CD4-positive, alpha-beta memory T cell (primary cell): ENCODE data around the gene WTAP. TPM values are rescaled to one million over a fixed set of nuclear protein-coding genes. Genes with fewer than 3 reads are reported as not detected.
A peak's percentile ranks its signal among the peaks of the same experiment; 100 is the strongest.

Experiments used
- CTCF ChIA-PET: fragments of 350-600 bp; sonication (Branson Sonifier 250); formaldehyde crosslinking; loops from one replicate; lab custom pipeline; 2021; ENCODE audit warnings: inconsistent platforms; ENCODE audit not compliant: partially characterized antibody; lab: Charles Lee
- POLR2A ChIA-PET: fragments of 350-600 bp; sonication (Branson Sonifier 250); formaldehyde crosslinking; loops from one replicate; lab custom pipeline; 2021; ENCODE audit not compliant: partially characterized antibody; lab: Charles Lee
- DNase-seq, 5 donors: peaks; one replicate each; pipeline versions ENCODE4 v3.0.0 to v3.0.0-alpha.2; 2020 to 2022; ENCODE audit warnings: mixed read lengths in 1 of 5
- H3K27ac ChIP-seq: one replicate; pipeline ENCODE4 v1.7.0; 2013; ENCODE audit warnings: low read depth, low read length
- H3K27me3 ChIP-seq: 2 replicates; pipeline ENCODE4 v1.7.0; 2013; ENCODE audit warnings: mild to moderate bottlenecking, low read length, moderate library complexity; ENCODE audit not compliant: insufficient read depth
- H3K36me3 ChIP-seq: 2 replicates; pipeline ENCODE4 v1.7.0; 2013; ENCODE audit warnings: mild to moderate bottlenecking, low read length, moderate library complexity; ENCODE audit not compliant: insufficient read depth
- H3K4me1 ChIP-seq: 2 replicates; pipeline ENCODE4 v1.7.0; 2013; ENCODE audit warnings: mild to moderate bottlenecking, low read length, moderate library complexity; ENCODE audit not compliant: insufficient read depth
- H3K4me3 ChIP-seq, 2 donors: one replicate each; pipeline ENCODE4 v1.7.0; 2013; ENCODE audit warnings: low read length in 2 of 2, mild to moderate bottlenecking in 1 of 2
- H3K9me3 ChIP-seq, 2 donors: one replicate each; pipeline ENCODE4 v1.7.0; 2013; ENCODE audit warnings: low read length in 2 of 2, control low read depth in 1 of 2; ENCODE audit not compliant: control insufficient read depth in 1 of 2
- H3K27ac Mint-ChIP-seq, 7 donors: one replicate each; pipeline ENCODE4 v1.8.0; 2020 to 2021; ENCODE audit warnings: mixed read lengths in 7 of 7, mild to moderate bottlenecking in 6 of 7, inconsistent platforms in 3 of 7, moderate library complexity in 3 of 7
- H3K27me3 Mint-ChIP-seq, 2 donors: one replicate each; pipeline ENCODE4 v1.8.0; 2020 to 2021; ENCODE audit warnings: mixed read lengths in 2 of 2
- H3K36me3 Mint-ChIP-seq, 2 donors: one replicate each; pipeline ENCODE4 v1.8.0; 2020 to 2021; ENCODE audit warnings: mixed read lengths in 2 of 2, inconsistent platforms in 1 of 2, mild to moderate bottlenecking in 1 of 2
- H3K4me1 Mint-ChIP-seq, 4 donors: one replicate each; pipeline ENCODE4 v1.8.0; 2020 to 2021; ENCODE audit warnings: mixed read lengths in 4 of 4, mild to moderate bottlenecking in 1 of 4
- H3K4me3 Mint-ChIP-seq, 8 donors: one replicate each; pipeline ENCODE4 v1.8.0; 2020 to 2021; ENCODE audit warnings: mixed read lengths in 8 of 8, mild to moderate bottlenecking in 7 of 8, moderate library complexity in 6 of 8, inconsistent platforms in 3 of 8
- H3K9me3 Mint-ChIP-seq, 8 donors: one replicate each; pipeline ENCODE4 v1.8.0; 2020 to 2021; ENCODE audit warnings: mixed read lengths in 8 of 8, mild to moderate bottlenecking in 5 of 8, inconsistent platforms in 3 of 8, moderate library complexity in 1 of 8
- intact Hi-C: fragments of 100-400 bp; cut with micrococcal nuclease; formaldehyde crosslinking; loops from one replicate; pipeline ENCODE4 v1.15.1; 2023
- polyA plus RNA-seq, 2 donors: library from polyadenylated mRNA; unstranded; fragments of 300-500 nt; fragmentation: Illumina TruSeq; gene quantifications; one replicate each; pipeline ENCODE4 v1.2.3, GENCODE V29; 2021
- total RNA-seq, 2 experiments: library from RNA; stranded (reverse); gene quantifications; one replicate each; pipeline ENCODE4 v1.2.3, GENCODE V29; 2021

WTAP gene
- total and polyA plus RNA-seq, 4 experiments from 2014 or later, result 140 to 159 (median 150) TPM

DNA sequence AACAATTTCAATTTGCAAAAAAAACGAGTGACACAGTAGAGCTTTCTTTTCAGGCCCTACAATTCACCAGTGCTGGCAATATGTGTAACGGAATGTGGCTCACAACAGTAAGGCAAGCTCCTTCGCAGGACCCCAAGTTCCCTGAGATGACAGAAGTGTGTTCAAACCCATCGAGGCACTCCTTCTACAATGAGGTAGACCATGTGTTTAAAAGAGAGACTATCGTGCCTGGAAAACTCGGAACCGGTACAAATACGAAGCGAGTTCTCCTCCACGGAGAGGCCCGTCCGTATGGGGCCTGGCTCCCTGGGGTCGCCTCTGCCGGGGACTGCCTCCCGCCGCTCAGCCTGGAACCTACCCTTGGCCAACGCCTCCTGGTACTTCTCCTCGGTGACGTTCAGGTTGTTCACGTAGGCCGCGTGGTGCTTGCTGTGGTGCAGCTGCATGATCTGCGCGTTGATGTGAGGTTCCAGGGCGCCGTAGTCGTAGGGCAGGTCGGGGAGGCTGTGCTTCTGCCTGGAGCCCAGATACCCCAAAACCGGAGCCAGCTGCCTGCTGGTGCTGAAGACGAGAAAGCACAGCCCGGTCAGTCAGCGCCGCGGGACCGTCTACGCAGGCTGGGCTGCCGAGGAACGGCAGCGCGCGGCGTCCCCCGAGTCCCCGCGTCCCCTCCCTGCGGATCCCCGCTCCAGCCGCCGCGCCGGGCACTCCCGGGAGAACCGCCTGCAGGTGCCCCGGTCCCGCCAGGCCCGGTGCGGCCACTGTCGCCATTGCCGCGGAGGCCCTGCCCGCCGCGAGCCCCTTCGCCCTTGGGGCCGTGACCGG, 34.8 kb upstream of the WTAP start:
- H3K4me1 Mint-ChIP-seq, result peaks cover 31 to 77% (median 52%) of the 10 kb centered on the region in 4 donors
- peaks cover 12% of the 10 kb centered on the region for H3K36me3 ChIP-seq
- H3K27me3 ChIP-seq, result no peaks in the 10 kb centered on the region
- POLR2A ChIA-PET, result interaction anchor here (0.6 to 13.4 kb wide), 16 partner anchors 10 to 322 kb away, joined by 3 to 240 read pairs (median 6); partner anchors contain the start of genes ACAT2, MRPL18, TCP1 and WTAP
- H3K27ac ChIP-seq, result peak overlapping the region; percentile 64
- H3K4me3 Mint-ChIP-seq, result peak overlapping the region; percentile 88 to 96 (median 94)
- H3K9me3 ChIP-seq, result no peaks in the 10 kb centered on the region
- intact Hi-C loops, result loop anchor here (1.0 to 10.0 kb wide), 7 partner anchors 35 to 828 kb away; partner anchors contain the start of genes ACAT2, IGF2R, TCP1 and WTAP
- H3K4me1 ChIP-seq, result peaks cover 55% of the 10 kb centered on the region
- CTCF ChIA-PET, result interaction anchor here (1.1 to 4.4 kb wide), 16 partner anchors 7 to 841 kb away, joined by 3 to 50 read pairs (median 6); partner anchors contain the start of genes MRPL18, TCP1 and WTAP
- peak overlapping the region; percentile 92 to 97 (median 97) for H3K27ac Mint-ChIP-seq
- H3K27me3 Mint-ChIP-seq, result no peaks in the 10 kb centered on the region
- peaks cover 18 to 41% of the 10 kb centered on the region in 2 donors for H3K36me3 Mint-ChIP-seq
- peak overlapping the region; percentile 87 to 88 for H3K4me3 ChIP-seq
- no peaks in the 10 kb centered on the region for H3K9me3 Mint-ChIP-seq
- DNase-seq, result peak; percentile 56 to 74 (median 64)

DNA sequence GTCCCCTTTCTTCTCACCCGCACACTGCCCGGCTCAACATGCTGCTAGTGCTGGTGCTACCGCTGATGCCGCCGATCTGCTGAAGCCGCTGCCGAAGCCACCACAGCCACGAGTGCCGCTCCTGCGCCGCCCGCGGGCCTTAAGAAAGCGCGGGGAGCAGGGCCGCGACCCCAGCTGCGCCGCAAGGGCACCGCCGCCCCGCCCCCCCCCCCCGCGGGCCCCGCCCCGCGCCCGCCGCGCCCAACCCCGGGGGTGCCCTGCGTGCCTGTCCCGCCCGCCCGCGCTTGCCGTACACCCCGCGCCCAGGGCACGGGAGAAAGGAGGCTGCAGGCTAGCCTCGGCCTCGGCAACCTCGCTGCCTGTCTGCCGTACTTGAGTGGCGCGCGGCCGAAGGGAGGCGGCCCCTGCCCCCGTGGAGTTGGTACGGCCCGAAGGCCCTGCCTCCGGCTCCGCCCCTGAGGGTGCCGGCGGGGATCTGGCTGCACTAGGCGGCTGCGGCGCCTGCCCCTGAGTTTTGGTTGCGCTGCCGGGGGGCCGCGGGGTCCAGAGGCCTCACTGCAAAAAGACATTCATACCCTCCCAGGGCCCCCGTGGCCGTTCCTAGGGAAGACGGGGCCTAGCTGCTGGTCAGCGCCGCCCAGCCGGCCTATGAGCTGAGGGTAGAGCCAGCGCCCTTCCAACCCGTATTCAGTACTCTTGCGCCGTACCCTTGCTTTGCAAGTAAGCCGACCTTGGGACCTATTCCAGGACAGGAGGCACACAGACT, 34.0 kb upstream of the WTAP start, which contains the start of gene SOD2:
Gene SOD2, minus strand, starts transcription at position 114 of the 766 bp plus-strand sequence. Its CDS starts 74 bp downstream, at position 40.
- POLR2A ChIA-PET, result interaction anchor here (0.9 to 13.4 kb wide), 18 partner anchors 11 to 650 kb away, joined by 3 to 240 read pairs (median 8); partner anchors contain the start of genes ACAT2, MRPL18, TCP1 and WTAP
- CTCF ChIA-PET, result interaction anchor here (1.1 to 4.4 kb wide), 9 partner anchors 22 to 840 kb away, joined by 3 to 50 read pairs (median 21); partner anchors contain the start of genes MRPL18, TCP1 and WTAP
- Mint-ChIP-seq H3K27ac (peak within 1 kb of the TSS; percentile 96 to 99 (median 98)), H3K9me3 (no peaks in the 10 kb centered on the region), H3K4me1 (peaks cover 31 to 70% (median 47%) of the 10 kb centered on the region in 4 donors), H3K36me3 (peaks cover 13 to 35% of the 10 kb centered on the region in 2 donors), H3K4me3 (peak within 1 kb of the TSS; percentile 93 to 100 (median 96)), H3K27me3 (no peaks in the 10 kb centered on the region)
- Histone ChIP-seq H3K27ac (peak within 1 kb of the TSS; percentile 64), H3K9me3 (no peaks in the 10 kb centered on the region), H3K4me1 (peaks cover 50% of the 10 kb centered on the region), H3K36me3 (peaks cover 10% of the 10 kb centered on the region), H3K4me3 (peak within 1 kb of the TSS; percentile 87 to 88), H3K27me3 (no peaks in the 10 kb centered on the region)
- DNase-seq, result peak; percentile 85 to 90 (median 86)
- intact Hi-C loops, result loop anchor here (1.0 to 10.0 kb wide), 7 partner anchors 34 to 827 kb away; partner anchors contain the start of genes ACAT2, IGF2R, TCP1 and WTAP

DNA sequence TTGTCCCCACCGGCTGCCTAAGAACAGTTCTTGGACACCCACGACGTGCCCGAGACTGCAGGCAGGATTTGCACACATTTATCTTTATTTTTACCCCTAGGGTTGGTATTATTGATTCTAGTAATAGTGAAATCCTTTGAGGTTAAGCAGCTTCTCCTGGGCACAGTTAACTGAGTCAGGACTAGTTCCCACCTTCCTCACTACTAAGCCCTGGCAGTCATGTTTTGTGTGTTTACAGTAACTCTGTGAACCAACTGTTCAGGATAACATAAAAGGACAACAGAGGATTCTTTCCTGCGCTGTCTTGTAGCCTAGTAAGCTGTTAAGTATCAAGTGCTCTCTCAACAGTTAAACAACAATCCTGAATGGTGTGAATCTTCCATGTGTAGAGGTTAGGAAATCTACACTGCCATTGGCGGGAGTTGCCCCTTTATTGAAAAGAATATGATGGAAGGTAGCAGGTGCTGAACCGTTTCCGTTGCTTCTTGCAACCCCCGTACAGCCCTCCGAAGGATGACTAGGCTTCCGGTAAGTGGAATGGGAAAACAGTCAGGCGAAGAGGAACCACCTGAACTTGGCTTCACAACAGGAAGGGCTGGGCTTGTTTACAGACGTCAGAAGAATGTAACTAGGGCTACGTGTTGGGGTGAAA, 33.3 kb upstream of the WTAP start:
- DNase-seq, result peak; percentile 71 to 85 (median 78)
- H3K27ac Mint-ChIP-seq, result peak overlapping the region; percentile 96 to 99 (median 98)
- intact Hi-C loops, result loop anchor here (1.0 to 10.0 kb wide), 7 partner anchors 33 to 827 kb away; partner anchors contain the start of genes ACAT2, IGF2R, TCP1 and WTAP
- H3K27me3 ChIP-seq, result no peaks in the 10 kb centered on the region
- H3K9me3 Mint-ChIP-seq, result no peaks in the 10 kb centered on the region
- H3K4me1 Mint-ChIP-seq, result peaks cover 27 to 63% (median 40%) of the 10 kb centered on the region in 4 donors
- no peaks in the 10 kb centered on the region for H3K9me3 ChIP-seq
- H3K4me3 Mint-ChIP-seq, result peak overlapping the region; percentile 92 to 100 (median 95)
- H3K36me3 ChIP-seq, result peaks cover 3% of the 10 kb centered on the region
- no peaks in the 10 kb centered on the region for H3K27me3 Mint-ChIP-seq
- H3K27ac ChIP-seq, result peak overlapping the region; percentile 64
- H3K4me3 ChIP-seq, result peak overlapping the region; percentile 7 to 88
- ChIA-PET CTCF (interaction anchor here (2.4 to 4.1 kb wide), 3 partner anchors 27 to 761 kb away, joined by 14 to 37 read pairs (median 21); partner anchors contain the start of genes MRPL18 and TCP1), POLR2A (interaction anchor here (0.9 to 13.4 kb wide), 16 partner anchors 11 to 650 kb away, joined by 3 to 240 read pairs (median 9); partner anchors contain the start of genes ACAT2, MRPL18, TCP1 and WTAP)
- peaks cover 44% of the 10 kb centered on the region for H3K4me1 ChIP-seq
- peaks cover 9 to 28% of the 10 kb centered on the region in 2 donors for H3K36me3 Mint-ChIP-seq

DNA sequence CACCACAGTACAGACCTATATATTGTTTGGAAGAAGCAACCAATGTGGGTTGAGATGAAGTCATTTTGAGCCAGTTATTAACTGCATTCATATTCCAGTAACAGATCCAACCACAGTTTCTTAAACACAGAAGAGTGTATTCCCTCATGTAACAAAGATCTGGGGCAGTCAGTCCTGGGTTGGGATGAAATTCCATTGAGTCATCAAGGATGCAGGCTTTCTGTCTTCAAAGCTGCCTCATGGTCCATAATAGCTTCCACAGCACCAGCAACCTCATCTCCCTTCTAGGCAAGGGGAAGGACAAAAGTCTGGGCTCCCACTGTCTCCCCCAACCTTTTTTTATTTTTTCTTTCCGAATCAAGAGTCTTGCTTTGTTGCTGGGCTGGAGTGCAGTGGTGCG, 31.3 kb upstream of the WTAP start:
- intact Hi-C loops, result loop anchor here (10.0 kb wide), 1 partner anchor 319 kb away; no protein-coding TSS in a partner anchor
- H3K9me3 Mint-ChIP-seq, result no peaks in the 10 kb centered on the region
- Histone ChIP-seq H3K36me3 (no peaks in the 10 kb centered on the region), H3K4me1 (peaks cover 37% of the 10 kb centered on the region), H3K27ac (peak overlapping the region; percentile 64), H3K9me3 (no peaks in the 10 kb centered on the region), H3K27me3 (no peaks in the 10 kb centered on the region), H3K4me3 (no peak overlapping the region)
- H3K4me3 Mint-ChIP-seq, result peak overlapping the region in 3 of 8 donors; percentile 21 to 60 (median 52)
- ChIA-PET CTCF (interaction anchor here (0.7 to 2.0 kb wide), 5 partner anchors 14 to 295 kb away, joined by 3 to 15 read pairs (median 4); no protein-coding TSS in a partner anchor), POLR2A (interaction anchor here (1.1 to 13.4 kb wide), 5 partner anchors 14 to 93 kb away, joined by 3 to 240 read pairs (median 45); partner anchors contain the start of genes ACAT2, MRPL18, TCP1 and WTAP)
- H3K27me3 Mint-ChIP-seq, result no peaks in the 10 kb centered on the region
- H3K27ac Mint-ChIP-seq, result peak overlapping the region; percentile 85 to 99 (median 98)
- peaks cover 24 to 54% (median 36%) of the 10 kb centered on the region in 4 donors for H3K4me1 Mint-ChIP-seq
- no peak for DNase-seq
- peaks cover 4 to 21% of the 10 kb centered on the region in 2 donors for H3K36me3 Mint-ChIP-seq

DNA sequence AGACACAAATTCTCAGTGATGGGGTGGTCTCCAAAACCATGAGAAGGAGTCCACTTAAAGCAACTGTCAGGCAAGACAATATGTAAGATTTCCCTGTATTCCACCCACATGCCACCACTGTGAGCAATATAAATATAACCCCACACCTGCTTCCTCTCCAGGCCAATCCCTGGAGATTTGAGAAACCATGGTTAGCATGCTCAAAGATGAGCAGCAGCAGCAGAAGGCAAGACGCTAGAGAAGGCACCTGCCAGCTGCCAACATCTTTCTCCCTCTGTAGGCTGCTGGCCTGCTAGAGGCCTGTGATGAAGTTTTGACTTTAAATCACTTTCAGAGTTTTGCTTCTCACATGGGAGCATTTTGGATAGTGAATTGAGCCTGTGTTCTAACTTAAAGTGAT, 26.3 kb upstream of the WTAP start:
- intact Hi-C loops, result no loop called here
- peak overlapping the region in 1 of 7 donors; percentile 32 for H3K27ac Mint-ChIP-seq
- Histone ChIP-seq H3K27ac (no peak overlapping the region), H3K4me3 (no peak overlapping the region), H3K27me3 (no peaks in the 10 kb centered on the region), H3K36me3 (no peaks in the 10 kb centered on the region), H3K4me1 (no peaks in the 10 kb centered on the region), H3K9me3 (no peaks in the 10 kb centered on the region)
- no peaks in the 10 kb centered on the region for H3K27me3 Mint-ChIP-seq
- no peak for DNase-seq
- CTCF ChIA-PET, result interaction anchor here (0.7 to 4.3 kb wide), 3 partner anchors 9 to 153 kb away, joined by 3 to 20 read pairs (median 5); no protein-coding TSS in a partner anchor
- POLR2A ChIA-PET, result no interaction called here
- peaks cover 0 to 7% of the 10 kb centered on the region in 2 donors for H3K36me3 Mint-ChIP-seq
- H3K4me3 Mint-ChIP-seq, result no peak overlapping the region
- H3K9me3 Mint-ChIP-seq, result peaks cover 0 to 3% (median 0%) of the 10 kb centered on the region in 8 donors
- peaks cover 3 to 13% (median 4%) of the 10 kb centered on the region in 4 donors for H3K4me1 Mint-ChIP-seq
